Peyer's patch (tissue), 4 donors: ENCODE data around the gene SKI. TPM values are rescaled to one million over a fixed set of nuclear protein-coding genes. Genes with fewer than 3 reads are reported as not detected.

ENCODE experiments used
- DNase-seq, 3 donors: peaks; one replicate each; pipeline ENCODE4 v3.0.0-alpha.2; 2017 to 2019
- H3K27ac ChIP-seq, 4 donors: fragments of 200-600 bp; sonication (generic); one replicate each; pipeline ENCODE4 v1.5.1; 2016 to 2019
- H3K27me3 ChIP-seq, 2 donors: fragments of 200-600 bp; sonication (generic); one replicate each; pipeline ENCODE4 v1.5.1; 2019
- H3K36me3 ChIP-seq, 3 donors: fragments of 200-600 bp; sonication (generic); one replicate each; pipeline ENCODE4 v1.5.1; 2016 to 2019
- H3K4me1 ChIP-seq, 4 donors: fragments of 200-600 bp; sonication (generic); one replicate each; pipeline ENCODE4 v1.5.1; 2016 to 2019
- H3K4me3 ChIP-seq, 4 donors: fragments of 200-600 bp; sonication (generic); 1 replicate in 3 of 4; 2 replicates in 1 of 4; pipeline ENCODE4 v1.5.1; 2016 to 2019; ENCODE audit warnings: mild to moderate bottlenecking in 1 of 4
- H3K9me3 ChIP-seq, 4 donors: fragments of 200-600 bp; sonication (generic); one replicate each; pipeline ENCODE4 v1.5.1; 2016 to 2019; ENCODE audit warnings: mild to moderate bottlenecking in 1 of 4
- POLR2A ChIP-seq, 2 donors: fragments of 450-650 bp; IDR thresholded peaks; one replicate each; pipeline ENCODE4 v1.5.1; 2017; ENCODE audit warnings: antibody characterized with exemption in 2 of 2, mild to moderate bottlenecking in 2 of 2, moderate library complexity in 2 of 2
- total RNA-seq, 4 donors: library from RNA; depleted of rRNA; stranded (reverse); fragments of >200 nt; gene quantifications; one replicate each; pipeline ENCODE4 v1.1.0, GENCODE V29; 2016
- TF ChIP-seq, protein P1 (sequence below), 6 experiments: fragments of 450-650 bp in 4 of 6; fragments of 200-600 bp in 2 of 6; sonication (generic) in 1 of 6; IDR thresholded peaks; one replicate each; pipeline ENCODE4 v1.5.1; 2017 to 2019; ENCODE audit warnings: antibody characterized with exemption in 6 of 6, mild to moderate bottlenecking in 3 of 6, moderate library complexity in 1 of 6

Gene SKI
- total RNA-seq, 4 donors from 2014 or later, result 20.1 to 41.5 (median 37.1) TPM

GRCh38 chr1:2190491-2190976, 37.6 kb upstream of the SKI start:
- Histone ChIP-seq H3K27ac (peak overlapping the region; percentile 76 to 90 (median 84)), H3K4me3 (peak overlapping the region; percentile 39 to 61 (median 50)), H3K36me3 (peaks cover 0 to 2% (median 0%) of the 10 kb centered on the region in 3 donors), H3K27me3 (no peaks in the 10 kb centered on the region), H3K4me1 (peaks cover 0 to 52% (median 11%) of the 10 kb centered on the region in 4 donors), H3K9me3 (no peaks in the 10 kb centered on the region)
- no peak for DNase-seq
- TF ChIP-seq, protein P1, sequence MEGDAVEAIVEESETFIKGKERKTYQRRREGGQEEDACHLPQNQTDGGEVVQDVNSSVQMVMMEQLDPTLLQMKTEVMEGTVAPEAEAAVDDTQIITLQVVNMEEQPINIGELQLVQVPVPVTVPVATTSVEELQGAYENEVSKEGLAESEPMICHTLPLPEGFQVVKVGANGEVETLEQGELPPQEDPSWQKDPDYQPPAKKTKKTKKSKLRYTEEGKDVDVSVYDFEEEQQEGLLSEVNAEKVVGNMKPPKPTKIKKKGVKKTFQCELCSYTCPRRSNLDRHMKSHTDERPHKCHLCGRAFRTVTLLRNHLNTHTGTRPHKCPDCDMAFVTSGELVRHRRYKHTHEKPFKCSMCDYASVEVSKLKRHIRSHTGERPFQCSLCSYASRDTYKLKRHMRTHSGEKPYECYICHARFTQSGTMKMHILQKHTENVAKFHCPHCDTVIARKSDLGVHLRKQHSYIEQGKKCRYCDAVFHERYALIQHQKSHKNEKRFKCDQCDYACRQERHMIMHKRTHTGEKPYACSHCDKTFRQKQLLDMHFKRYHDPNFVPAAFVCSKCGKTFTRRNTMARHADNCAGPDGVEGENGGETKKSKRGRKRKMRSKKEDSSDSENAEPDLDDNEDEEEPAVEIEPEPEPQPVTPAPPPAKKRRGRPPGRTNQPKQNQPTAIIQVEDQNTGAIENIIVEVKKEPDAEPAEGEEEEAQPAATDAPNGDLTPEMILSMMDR (IDR thresholded peaks at IDR 0.05), result no peak
- no peak for TF ChIP-seq POLR2A (IDR thresholded peaks at IDR 0.05)

DNA sequence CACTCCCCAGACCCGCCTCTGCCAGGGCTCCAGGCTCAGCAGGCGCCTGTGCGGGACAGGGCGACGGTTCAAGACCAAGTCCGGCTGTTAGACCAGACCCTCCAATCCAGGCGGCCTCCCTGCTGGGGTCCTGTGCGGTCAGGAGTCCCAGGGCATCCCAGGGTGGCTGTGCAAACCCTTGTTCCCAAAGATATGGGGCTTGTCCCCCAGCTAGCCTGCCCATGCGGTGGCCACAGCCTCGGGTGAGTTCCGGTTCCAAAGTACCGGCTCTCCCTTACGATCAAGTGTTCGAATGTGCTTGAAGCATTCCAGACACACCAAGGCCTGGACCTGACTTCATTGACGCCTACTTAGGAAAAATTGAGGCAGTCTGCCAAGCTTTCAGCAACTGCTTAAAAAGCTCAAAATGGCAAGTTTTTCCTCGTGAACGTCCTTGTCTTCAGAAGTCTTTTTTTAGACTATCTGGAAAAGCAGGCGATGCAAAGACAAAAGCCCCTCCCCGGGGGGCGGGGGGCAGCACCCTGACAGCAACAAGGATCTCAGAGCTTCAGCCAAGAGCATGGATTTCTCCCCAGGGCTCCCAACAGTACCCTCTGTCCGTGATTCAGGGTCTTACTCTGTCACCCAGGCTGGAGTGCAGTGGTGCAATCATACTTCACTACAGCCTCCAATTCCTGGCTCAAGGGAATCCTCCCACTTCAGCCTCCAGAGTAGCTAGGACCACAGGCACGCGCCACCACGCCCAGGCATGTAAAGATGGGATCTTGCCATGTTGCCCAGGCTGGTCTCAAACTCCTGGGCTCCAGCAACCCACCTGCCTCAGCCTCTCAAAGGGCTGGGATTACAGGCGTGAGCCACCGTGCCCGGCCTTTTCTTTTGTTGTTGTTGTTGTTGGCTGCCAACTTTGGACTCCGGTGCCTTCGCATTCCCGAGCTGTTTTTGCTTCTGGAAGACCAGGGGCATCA, 35.8 kb upstream of the SKI start:
- Histone ChIP-seq H3K4me3 (no peak overlapping the region), H3K36me3 (no peaks in the 10 kb centered on the region), H3K27me3 (no peaks in the 10 kb centered on the region), H3K27ac (peak overlapping the region in 3 of 4 donors; percentile 50 to 89 (median 60)), H3K4me1 (peaks cover 0 to 56% (median 14%) of the 10 kb centered on the region in 4 donors), H3K9me3 (no peaks in the 10 kb centered on the region)
- DNase-seq, result no peak
- TF ChIP-seq, protein P1 (IDR thresholded peaks at IDR 0.05), result no peak
- TF ChIP-seq POLR2A (IDR thresholded peaks at IDR 0.05), result no peak

DNA sequence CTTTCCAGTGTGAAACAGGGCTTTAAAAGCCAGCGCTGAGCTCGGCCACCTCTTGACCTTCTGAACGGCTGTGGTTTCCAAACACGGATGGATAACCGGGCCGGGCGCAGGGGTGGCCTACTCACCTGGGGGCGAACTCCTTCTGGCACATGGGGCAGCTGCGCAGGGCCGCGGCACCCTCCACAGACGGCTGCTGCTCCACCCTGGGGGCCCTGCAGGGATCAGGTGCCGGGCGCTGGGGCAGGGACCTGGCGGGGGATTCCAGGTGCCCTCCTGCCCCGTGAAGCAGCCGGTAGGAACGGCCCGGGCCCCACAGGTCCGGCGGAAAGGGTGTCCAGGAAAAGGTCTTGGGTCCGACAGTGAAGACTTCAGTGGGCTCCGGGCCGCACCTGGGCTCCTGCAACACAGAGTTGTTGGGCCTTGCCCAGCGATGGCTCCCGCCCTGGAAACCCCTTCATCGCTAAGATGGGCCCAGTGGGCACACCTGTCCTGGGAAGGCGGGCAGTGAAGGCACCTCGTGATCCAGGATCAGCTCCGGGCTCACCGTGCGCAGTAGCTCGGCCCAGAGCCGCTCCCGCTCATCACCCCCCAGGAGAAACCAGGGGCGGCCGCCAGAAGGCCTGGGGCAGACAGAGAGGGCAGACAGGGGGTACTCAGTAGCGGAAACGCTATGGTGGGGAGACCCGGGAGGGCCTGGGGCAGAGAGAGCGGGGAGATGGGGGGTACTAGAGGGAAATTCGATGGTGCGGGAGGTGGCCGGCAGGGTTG, 34.4 kb upstream of the SKI start:
- no peaks in the 10 kb centered on the region for H3K27me3 ChIP-seq
- DNase-seq, result no peak
- H3K27ac ChIP-seq, result peak overlapping the region; percentile 83 to 98 (median 89)
- H3K36me3 ChIP-seq, result no peaks in the 10 kb centered on the region
- peak overlapping the region; percentile 59 to 81 (median 68) for H3K4me3 ChIP-seq
- peaks cover 0 to 61% (median 14%) of the 10 kb centered on the region in 4 donors for H3K4me1 ChIP-seq
- TF ChIP-seq, protein P1 (IDR thresholded peaks at IDR 0.05), result no peak
- TF ChIP-seq POLR2A (IDR thresholded peaks at IDR 0.05), result no peak
- no peaks in the 10 kb centered on the region for H3K9me3 ChIP-seq

DNA sequence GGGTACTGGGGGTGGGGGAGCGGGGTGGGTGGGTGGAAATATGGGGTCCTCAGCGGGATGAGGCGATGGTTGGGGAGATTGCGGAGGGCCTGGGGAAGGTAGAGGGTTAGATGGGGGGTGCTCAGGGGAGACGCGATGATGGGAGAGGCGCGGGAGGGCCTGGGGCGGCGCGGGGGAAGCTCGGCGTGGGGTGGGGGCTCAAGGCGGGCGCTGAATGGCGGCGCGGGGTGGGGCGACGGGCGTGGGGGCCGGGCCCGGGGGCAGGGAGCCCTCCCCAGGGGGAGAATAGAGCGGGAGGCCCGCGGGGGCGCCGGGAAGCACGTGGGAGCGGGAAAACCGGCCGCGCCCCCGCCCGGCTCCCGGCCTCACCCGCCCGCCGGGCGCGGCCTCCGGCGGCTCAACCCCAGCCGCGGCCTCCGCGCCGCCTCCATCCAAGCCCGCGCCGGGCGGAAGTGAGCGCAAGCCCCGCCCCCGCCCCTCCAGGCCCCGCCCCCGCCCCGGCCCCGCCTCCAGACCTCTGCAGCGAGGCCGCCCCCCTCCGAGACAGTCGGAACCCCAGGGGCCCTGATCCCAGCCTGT, 33.7 kb upstream of the SKI start, which contains the start of gene FAAP20:
Gene FAAP20, minus strand, starts transcription at position 454 of the 579 bp plus-strand sequence. Its CDS starts 23 bp downstream, at position 431.
- peaks cover 0 to 60% (median 14%) of the 10 kb centered on the region in 4 donors for H3K4me1 ChIP-seq
- peak within 1 kb of the TSS; percentile 83 to 98 (median 89) for H3K27ac ChIP-seq
- peak within 1 kb of the TSS; percentile 59 to 81 (median 68) for H3K4me3 ChIP-seq
- peak in 2 of 3 donors; percentile 67 to 94 for DNase-seq
- no peaks in the 10 kb centered on the region for H3K9me3 ChIP-seq
- no peaks in the 10 kb centered on the region for H3K27me3 ChIP-seq
- H3K36me3 ChIP-seq, result no peaks in the 10 kb centered on the region
- TF ChIP-seq, protein P1 (IDR thresholded peaks at IDR 0.05), result no peak
- no peak for TF ChIP-seq POLR2A (IDR thresholded peaks at IDR 0.05)
